ENCODE measurements around the gene CDK3.

CDK3 gene

GRCh38 chr17:76025294-76025693 lies 24.6 kb downstream of the CDK3 start:
- TF ChIP-seq TAF1 (IDR thresholded peaks at IDR 0.05; ENCODE audit: low read depth) (no peak), YY1 (IDR thresholded peaks at IDR 0.05; ENCODE audit: low read depth) (no peak), CREB1 (IDR thresholded peaks at IDR 0.05; ENCODE audit: low read depth) (no peak), CEBPB (IDR thresholded peaks at IDR 0.05) (no peak), EP300 (IDR thresholded peaks at IDR 0.05; ENCODE audit: borderline replicate concordance) (no peak)

GRCh38 chr17:76026714-76027158 lies 26.1 kb downstream of the CDK3 start:
- no peak for TF ChIP-seq CEBPB (IDR thresholded peaks at IDR 0.05)
- no peak for TF ChIP-seq YY1 (IDR thresholded peaks at IDR 0.05; ENCODE audit: low read depth)
- TF ChIP-seq TAF1 (IDR thresholded peaks at IDR 0.05; ENCODE audit: low read depth): no peak
- TF ChIP-seq RAD21 (IDR thresholded peaks at IDR 0.05; ENCODE audit: low read depth): no peak
- no peak for TF ChIP-seq USF1 (IDR thresholded peaks at IDR 0.05)
- no peak for TF ChIP-seq TEAD4 (IDR thresholded peaks at IDR 0.05)
- no peak for TF ChIP-seq NFIC (IDR thresholded peaks at IDR 0.05)

- TF ChIP-seq TAF1 (IDR thresholded peaks at IDR 0.05; ENCODE audit: low read depth) (peak; percentile 51; the same call in 1 of the 2 replicates), FOXM1 (IDR thresholded peaks at IDR 0.05; ENCODE audit: borderline replicate concordance, low read depth) (no peak), NFIC (IDR thresholded peaks at IDR 0.05) (no peak), TCF12 (IDR thresholded peaks at IDR 0.05; ENCODE audit: low read depth) (0 out of 2 replicates have a peak, but pooled peaks have one; percentile 30), MAX (IDR thresholded peaks at IDR 0.05) (peak; percentile 89)
Measured at GRCh38 chr17:76027159-76027839, 26.6 kb downstream of the CDK3 start, which contains the start of gene EVPL. Gene EVPL (minus strand): TSS chr17:76027306. CDS start chr17:76027198, 108 bp downstream.

DNA sequence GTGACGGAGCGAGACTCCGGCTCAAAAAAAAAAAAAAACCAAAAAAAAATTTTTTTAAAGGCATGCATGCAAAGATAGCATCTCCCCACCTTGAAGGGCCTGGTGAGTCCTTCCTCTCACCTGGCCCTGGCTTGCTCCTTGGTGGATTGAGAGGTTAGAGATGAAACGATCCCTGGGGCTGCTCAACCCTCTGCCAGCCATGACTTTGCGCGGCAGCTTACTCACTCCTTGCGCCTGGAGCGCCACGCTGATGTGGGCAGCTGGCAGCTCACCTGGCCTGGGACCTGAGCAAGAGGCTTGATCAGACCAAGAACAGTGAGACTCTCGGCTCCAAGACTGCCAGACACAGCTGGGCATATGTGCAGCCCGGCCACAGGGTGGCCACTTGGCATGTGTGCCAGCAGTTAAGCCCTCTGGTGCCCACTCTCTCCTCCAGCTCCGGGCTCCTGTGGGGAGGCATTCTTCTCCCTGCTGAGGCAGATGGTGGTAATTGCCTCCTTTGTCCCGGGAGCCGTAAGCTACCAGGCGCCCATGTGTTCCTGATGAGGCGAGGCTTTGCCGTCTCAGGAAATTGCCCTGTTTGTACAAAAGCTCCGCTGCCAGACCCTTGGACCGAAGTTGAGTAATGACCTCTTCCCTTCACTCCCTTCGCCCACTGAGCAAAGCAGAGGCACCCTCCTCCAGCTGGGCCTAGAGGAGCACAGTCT lies 31.6 kb downstream of the CDK3 start:
- TF ChIP-seq EGR1 (IDR thresholded peaks at IDR 0.05): no peak
- 0 out of 2 replicates have a peak, but pooled peaks have one; percentile 18 for TF ChIP-seq MAX (IDR thresholded peaks at IDR 0.05)

GRCh38 chr17:76032780-76033108 lies 32.1 kb downstream of the CDK3 start:
- TF ChIP-seq MAX (IDR thresholded peaks at IDR 0.05): no peak
- TF ChIP-seq TAF1 (IDR thresholded peaks at IDR 0.05; ENCODE audit: low read depth): no peak
- TF ChIP-seq, protein P1, sequence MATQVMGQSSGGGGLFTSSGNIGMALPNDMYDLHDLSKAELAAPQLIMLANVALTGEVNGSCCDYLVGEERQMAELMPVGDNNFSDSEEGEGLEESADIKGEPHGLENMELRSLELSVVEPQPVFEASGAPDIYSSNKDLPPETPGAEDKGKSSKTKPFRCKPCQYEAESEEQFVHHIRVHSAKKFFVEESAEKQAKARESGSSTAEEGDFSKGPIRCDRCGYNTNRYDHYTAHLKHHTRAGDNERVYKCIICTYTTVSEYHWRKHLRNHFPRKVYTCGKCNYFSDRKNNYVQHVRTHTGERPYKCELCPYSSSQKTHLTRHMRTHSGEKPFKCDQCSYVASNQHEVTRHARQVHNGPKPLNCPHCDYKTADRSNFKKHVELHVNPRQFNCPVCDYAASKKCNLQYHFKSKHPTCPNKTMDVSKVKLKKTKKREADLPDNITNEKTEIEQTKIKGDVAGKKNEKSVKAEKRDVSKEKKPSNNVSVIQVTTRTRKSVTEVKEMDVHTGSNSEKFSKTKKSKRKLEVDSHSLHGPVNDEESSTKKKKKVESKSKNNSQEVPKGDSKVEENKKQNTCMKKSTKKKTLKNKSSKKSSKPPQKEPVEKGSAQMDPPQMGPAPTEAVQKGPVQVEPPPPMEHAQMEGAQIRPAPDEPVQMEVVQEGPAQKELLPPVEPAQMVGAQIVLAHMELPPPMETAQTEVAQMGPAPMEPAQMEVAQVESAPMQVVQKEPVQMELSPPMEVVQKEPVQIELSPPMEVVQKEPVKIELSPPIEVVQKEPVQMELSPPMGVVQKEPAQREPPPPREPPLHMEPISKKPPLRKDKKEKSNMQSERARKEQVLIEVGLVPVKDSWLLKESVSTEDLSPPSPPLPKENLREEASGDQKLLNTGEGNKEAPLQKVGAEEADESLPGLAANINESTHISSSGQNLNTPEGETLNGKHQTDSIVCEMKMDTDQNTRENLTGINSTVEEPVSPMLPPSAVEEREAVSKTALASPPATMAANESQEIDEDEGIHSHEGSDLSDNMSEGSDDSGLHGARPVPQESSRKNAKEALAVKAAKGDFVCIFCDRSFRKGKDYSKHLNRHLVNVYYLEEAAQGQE (IDR thresholded peaks at IDR 0.05; ENCODE audit: low read depth): no peak
- TF ChIP-seq EGR1 (IDR thresholded peaks at IDR 0.05): no peak
- no peak for TF ChIP-seq CREB1 (IDR thresholded peaks at IDR 0.05; ENCODE audit: low read depth)
- no peak for TF ChIP-seq RAD21 (IDR thresholded peaks at IDR 0.05; ENCODE audit: low read depth)
- TF ChIP-seq YY1 (IDR thresholded peaks at IDR 0.05; ENCODE audit: low read depth): no peak
- TF ChIP-seq USF1 (IDR thresholded peaks at IDR 0.05): no peak
- no peak for TF ChIP-seq EP300 (IDR thresholded peaks at IDR 0.05; ENCODE audit: borderline replicate concordance)
- TF ChIP-seq FOXM1 (IDR thresholded peaks at IDR 0.05; ENCODE audit: borderline replicate concordance, low read depth): no peak
- no peak for TF ChIP-seq TEAD4 (IDR thresholded peaks at IDR 0.05)
- TF ChIP-seq NFIC (IDR thresholded peaks at IDR 0.05): no peak
- TF ChIP-seq CEBPB (IDR thresholded peaks at IDR 0.05): no peak
- no peak for TF ChIP-seq ZBTB7A (IDR thresholded peaks at IDR 0.05; ENCODE audit: low read depth)
- no peak for TF ChIP-seq TCF12 (IDR thresholded peaks at IDR 0.05; ENCODE audit: low read depth)

GRCh38 chr17:76033139-76033538 lies 32.5 kb downstream of the CDK3 start:
- TF ChIP-seq, protein P1 (IDR thresholded peaks at IDR 0.05; ENCODE audit: low read depth): no peak
- TF ChIP-seq USF1 (IDR thresholded peaks at IDR 0.05) (no peak), CEBPB (IDR thresholded peaks at IDR 0.05) (no peak), MAX (IDR thresholded peaks at IDR 0.05) (no peak), YY1 (IDR thresholded peaks at IDR 0.05; ENCODE audit: low read depth) (no peak), TAF1 (IDR thresholded peaks at IDR 0.05; ENCODE audit: low read depth) (no peak), NFIC (IDR thresholded peaks at IDR 0.05) (no peak), RAD21 (IDR thresholded peaks at IDR 0.05; ENCODE audit: low read depth) (no peak), ZBTB7A (IDR thresholded peaks at IDR 0.05; ENCODE audit: low read depth) (no peak), FOXM1 (IDR thresholded peaks at IDR 0.05; ENCODE audit: borderline replicate concordance, low read depth) (no peak), TCF12 (IDR thresholded peaks at IDR 0.05; ENCODE audit: low read depth) (no peak)

All from Ishikawa (cell line).